HepG2 (cell line): Measurements from ENCODE around the gene FAM234B. TPM values are rescaled to one million over a fixed set of nuclear protein-coding genes. Genes with fewer than 3 reads are reported as not detected.

Experiments used
- ATAC-seq: fragments of 200-7000 bp; cut with Tn5 transposase; 3 replicates; pipeline ENCODE4 v1.9.1; 2020; ENCODE audit warnings: mild to moderate bottlenecking, moderate library complexity
- BruUV-seq: library from RNA; stranded (reverse); fragments of 400-500 nt; replicated peaks from 2 replicates; lab custom pipeline; 2021; lab: Mats Ljungman, UMichigan
- CTCF ChIA-PET: fragments of 300-600 bp; formaldehyde crosslinking; extraction: SDS; loops from one replicate; lab custom pipeline; 2021; ENCODE audit warnings: low total read pairs, inconsistent platforms, low intra/inter-chr PET ratio; lab: Yijun Ruan, JAX
- POLR2A ChIA-PET: fragments of 350-600 bp; sonication (Branson Sonifier 250); formaldehyde crosslinking; loops from one replicate; lab custom pipeline; 2020; ENCODE audit warnings: antibody characterized with exemption, inconsistent platforms; lab: Yijun Ruan, JAX
- DNase-seq: peaks from one replicate; pipeline ENCODE4 v3.0.0-alpha.2; 2015; ENCODE audit warnings: low spot score
- FAIRE-seq: peaks from 3 replicates; lab custom pipeline; 2011; peaks lifted over from hg19 to GRCh38; lab: Jason Lieb, UNC
- H2AFZ ChIP-seq: one replicate; pipeline ENCODE4 v1.6.1; 2011; ENCODE audit warnings: low read length, inconsistent platforms
- H3K27ac ChIP-seq: fragments of 300-600 bp; 3 replicates; pipeline ENCODE4 v1.8.0; 2011; ENCODE audit warnings: mixed run types, mild to moderate bottlenecking, mixed read lengths, low read length, inconsistent platforms; ENCODE audit not compliant: insufficient read depth; ENCODE audit errors: extremely low read length
- H3K27me3 ChIP-seq, 2 experiments: fragments of 200-600 bp in 1 of 2; 2 replicates in 1 of 2; 3 replicates in 1 of 2; pipeline versions ENCODE4 v1.6.0 to v1.8.0; 2011; ENCODE audit warnings: low read length in 2 of 2, mild to moderate bottlenecking in 2 of 2, moderate library complexity in 2 of 2, inconsistent platforms in 1 of 2; ENCODE audit not compliant: insufficient read depth in 2 of 2, control insufficient read depth in 1 of 2
- H3K36me3 ChIP-seq, 2 experiments: fragments of 200-600 bp in 1 of 2; replicated peaks in 1 of 2; 2 replicates in 1 of 2; 3 replicates in 1 of 2; pipeline versions ENCODE4 v1.5.1 to v1.8.0; 2011; ENCODE audit warnings: low read length in 2 of 2, inconsistent platforms in 1 of 2; ENCODE audit not compliant: insufficient read depth in 2 of 2, control insufficient read depth in 1 of 2
- H3K4me1 ChIP-seq: 2 replicates; pipeline ENCODE4 v1.5.1; 2012; ENCODE audit warnings: low read length, inconsistent platforms; ENCODE audit not compliant: insufficient read depth
- H3K4me2 ChIP-seq: 2 replicates; pipeline ENCODE4 v1.6.0; 2011; ENCODE audit warnings: low read depth, low read length, inconsistent platforms
- H3K4me3 ChIP-seq, 3 experiments: fragments of 200-600 bp in 1 of 3; sonication (generic), shearing (Covaris generic) in 1 of 3; replicated peaks in 1 of 3; 2 replicates each; pipeline ENCODE4 v1.5.1; 2011 to 2016; ENCODE audit warnings: low read length in 3 of 3, inconsistent platforms in 2 of 3, low read depth in 2 of 3, mild to moderate bottlenecking in 2 of 3, control low read depth in 1 of 3, mixed read lengths in 1 of 3; ENCODE audit not compliant: insufficient read depth in 1 of 3
- H3K79me2 ChIP-seq: one replicate; pipeline ENCODE4 v1.6.1; 2011; ENCODE audit warnings: low read length, inconsistent platforms; ENCODE audit not compliant: insufficient read depth
- H3K9ac ChIP-seq: 2 replicates; pipeline ENCODE4 v1.6.0; 2011; ENCODE audit warnings: mild to moderate bottlenecking, low read depth, low read length, inconsistent platforms; ENCODE audit not compliant: insufficient read depth
- H3K9me3 ChIP-seq: 2 replicates; pipeline ENCODE4 v1.5.1; 2012; ENCODE audit warnings: mild to moderate bottlenecking, low read length
- H4K20me1 ChIP-seq: 2 replicates; pipeline ENCODE4 v1.6.0; 2011; ENCODE audit warnings: inconsistent platforms, mild to moderate bottlenecking, low read length, moderate library complexity; ENCODE audit not compliant: insufficient read depth
- AGO2 ChIP-seq: fragments of 200-400 bp; formaldehyde crosslinking; optimal IDR thresholded peaks from 2 replicates; pipeline ENCODE3; 2017; ENCODE audit warnings: mild to moderate bottlenecking, low read depth, low read length, moderate library complexity
- BHLHE40 ChIP-seq: IDR thresholded peaks from 2 replicates; pipeline ENCODE4 v1.6.1; 2011; ENCODE audit warnings: low read length, improper control_type of control experiment
- CHD4 ChIP-seq: fragments of 200-600 bp; sonication (generic); IDR thresholded peaks from 2 replicates; pipeline ENCODE4 v1.7.0; 2017; ENCODE audit warnings: mild to moderate bottlenecking, low read length, borderline replicate concordance
- FLYWCH1 ChIP-seq: sonication (generic); formaldehyde crosslinking; IDR thresholded peaks from 2 replicates; pipeline ENCODE4 v1.8.1; 2023; ENCODE audit warnings: mild to moderate bottlenecking, missing genetic modification reagents
- FOXC1 ChIP-seq: sonication (generic); formaldehyde crosslinking; IDR thresholded peaks from 2 replicates; pipeline ENCODE4 v1.8.0; 2022; ENCODE audit warnings: mild to moderate bottlenecking, missing genetic modification reagents, borderline replicate concordance
- GTF3A ChIP-seq: sonication (generic); formaldehyde crosslinking; conservative IDR thresholded peaks from 2 replicates; pipeline ENCODE4 v1.4.0; 2020; ENCODE audit warnings: mild to moderate bottlenecking, missing genetic modification reagents
- HNRNPK ChIP-seq: fragments of 200-400 bp; formaldehyde crosslinking; IDR thresholded peaks from 2 replicates; pipeline ENCODE4 v1.6.1; 2018; ENCODE audit warnings: low read length, low read depth, moderate library complexity, mild to moderate bottlenecking; ENCODE audit not compliant: poor library complexity, severe bottlenecking
- ONECUT2 ChIP-seq: sonication (generic); formaldehyde crosslinking; IDR thresholded peaks from 2 replicates; pipeline ENCODE4 v1.4.0; 2020; ENCODE audit warnings: missing genetic modification reagents
- PRDM10 ChIP-seq: sonication (generic); formaldehyde crosslinking; IDR thresholded peaks from 2 replicates; pipeline ENCODE4 v1.4.0; 2020; ENCODE audit warnings: low read depth, missing genetic modification reagents
- RFX1 ChIP-seq: fragments of 450-650 bp; IDR thresholded peaks from 2 replicates; pipeline ENCODE4 v1.6.1; 2017
- SNAPC5 ChIP-seq: sonication (generic); formaldehyde crosslinking; IDR thresholded peaks from 2 replicates; pipeline ENCODE4 v1.8.1; 2023; ENCODE audit warnings: mild to moderate bottlenecking, missing genetic modification reagents, borderline replicate concordance
- TRIM22 ChIP-seq: fragments of 450-650 bp; IDR thresholded peaks from 2 replicates; pipeline ENCODE4 v1.6.1; 2017
- ZFP1 ChIP-seq: IDR thresholded peaks from 2 replicates; pipeline ENCODE4 v1.6.1; 2016
- ZFP91 ChIP-seq: sonication (generic); formaldehyde crosslinking; IDR thresholded peaks from 2 replicates; pipeline ENCODE4 v1.9.0; 2022; ENCODE audit warnings: missing genetic modification reagents, mild to moderate bottlenecking, borderline replicate concordance
- ZNF124 ChIP-seq: sonication (generic); formaldehyde crosslinking; IDR thresholded peaks from 2 replicates; pipeline ENCODE4 v1.4.0; 2020; ENCODE audit warnings: missing genetic modification reagents
- ZNF326 ChIP-seq: sonication (generic); formaldehyde crosslinking; IDR thresholded peaks from 2 replicates; pipeline ENCODE4 v1.4.0; 2020; ENCODE audit warnings: missing genetic modification reagents, borderline replicate concordance
- ZNF704 ChIP-seq: sonication (generic); formaldehyde crosslinking; IDR thresholded peaks from 2 replicates; pipeline ENCODE4 v1.8.1; 2023; ENCODE audit warnings: mild to moderate bottlenecking, inconsistent platforms, moderate library complexity, missing genetic modification reagents, borderline replicate concordance
- WGBS: methylation state at CpG from one replicate; pipeline ENCODE4 v1.1.6; 2017; ENCODE audit warnings: low lambda C conversion rate; 5-methylcytosine and 5-hydroxymethylcytosine counted together
- in situ Hi-C: cut with HindIII; loops from 2 replicates; pipeline ENCODE4 v1.10.0; 2017; ENCODE audit warnings: low pct_unique_long_range_greater_than_20kb; ENCODE audit not compliant: extremely low pct_ligation_motif_present
- intact Hi-C: fragments of 100-400 bp; cut with micrococcal nuclease; formaldehyde crosslinking; loops from one replicate; pipeline ENCODE4 v1.10.0; 2022; ENCODE audit not compliant: unreplicated experiment
- polyA plus RNA-seq, 8 experiments: library from polyadenylated mRNA; depleted of rRNA in 3 of 8; stranded (reverse) in 7 of 8; unstranded in 1 of 8; fragments of >200 nt; fragmentation: Illumina TruSeq in 4 of 8; extraction: Trizol in 4 of 8; gene quantifications; 2 replicates each; pipeline versions ENCODE4 v1.2.1 to v1.2.3, GENCODE V29; 2011 to 2016; ENCODE audit warnings: low read depth in 4 of 8, missing spikeins in 1 of 8, mixed read lengths in 1 of 8; ENCODE audit not compliant: insufficient read depth in 1 of 8
- total RNA-seq, 5 experiments: library from RNA; depleted of rRNA; stranded (reverse); fragments of >200 nt; fragmentation: Illumina TruSeq; extraction: Trizol; gene quantifications; 2 replicates each; pipeline ENCODE4 v1.2.3, GENCODE V29; 2016; ENCODE audit warnings: low read depth in 1 of 5

Gene FAM234B
- total and polyA plus RNA-seq, 2 of the 13 experiments (the other 11 are each of a cell fraction or from before 2014, with no cell fraction given): 7.8 to 13.8 TPM

- ATAC-seq (no peak), FAIRE-seq (no peak), DNase-seq (no peak)
- no peak overlapping the region for H2AFZ ChIP-seq
- H3K4me3 ChIP-seq: no peak overlapping the region
- H3K9me3 ChIP-seq: no peaks in the 10 kb centered on the region
- CTCF ChIA-PET: no interaction called here
- intact Hi-C loops (no loop called here), in situ Hi-C loops (no loop called here)
- no peak overlapping the region for H3K4me2 ChIP-seq
- POLR2A ChIA-PET: no interaction called here
- H3K79me2 ChIP-seq: no peaks in the 10 kb centered on the region
- no peak overlapping the region for H3K27ac ChIP-seq
- 79% methylated on average over 11 of the region's 11 CpGs for WGBS
- H3K27me3 ChIP-seq: peaks cover 2 to 16% of the 10 kb centered on the region in 2 experiments; a peak in 2 of 5 replicates
- no peaks in the 10 kb centered on the region for H4K20me1 ChIP-seq
- no peaks in the 10 kb centered on the region for H3K36me3 ChIP-seq
- BruUV-seq: no TSS peak
- peaks cover 8% of the 10 kb centered on the region for H3K4me1 ChIP-seq
- no peak overlapping the region for H3K9ac ChIP-seq
- no peak for TF ChIP-seq BHLHE40
- no peak for TF ChIP-seq GTF3A (CRISPR knock-in tag)
- no peak for TF ChIP-seq RFX1
- no peak for TF ChIP-seq AGO2
- no peak for TF ChIP-seq ZNF124 (CRISPR knock-in tag)
- no peak for TF ChIP-seq ZNF704 (CRISPR knock-in tag)
- no peak for TF ChIP-seq FLYWCH1 (CRISPR knock-in tag)
- TF ChIP-seq SNAPC5 (CRISPR knock-in tag): no peak
- TF ChIP-seq ZFP91 (CRISPR knock-in tag): no peak
- TF ChIP-seq HNRNPK: no peak
- TF ChIP-seq ONECUT2 (CRISPR knock-in tag): no peak
- no peak for TF ChIP-seq CHD4
- no peak for TF ChIP-seq PRDM10 (CRISPR knock-in tag)
- TF ChIP-seq ZNF326 (CRISPR knock-in tag): no peak
- TF ChIP-seq TRIM22: no peak
- TF ChIP-seq ZFP1 (CRISPR knock-in tag): no peak
- TF ChIP-seq FOXC1 (CRISPR knock-in tag): no peak
These were observed 40.9 kb downstream of the FAM234B start for GRCh38 chr12:13084898-13085640.
